GM12878 (cell line): ENCODE results near the gene SRPK3. TPM values are rescaled to one million over a fixed set of nuclear protein-coding genes. Genes with fewer than 3 reads are reported as not detected.

Source experiments
- ATAC-seq: fragments of 200-7000 bp; cut with Tn5 transposase; 3 replicates; pipeline ENCODE4 v1.9.1; 2020; ENCODE audit warnings: mild to moderate bottlenecking, moderate library complexity
- BruUV-seq: library from RNA; stranded (reverse); fragments of 400-500 nt; replicated peaks from 2 replicates; lab custom pipeline; 2021; lab: Mats Ljungman, UMichigan
- CTCF ChIA-PET: fragments of 300-600 bp; sonication (Branson Sonifier 250); formaldehyde crosslinking; extraction: SDS; loops from one replicate; lab custom pipeline; 2021; ENCODE audit warnings: inconsistent platforms; lab: Yijun Ruan, JAX
- POLR2A ChIA-PET: fragments of 350-600 bp; formaldehyde crosslinking; extraction: SDS; loops from one replicate; lab custom pipeline; 2021; ENCODE audit warnings: inconsistent platforms; lab: Charles Lee
- RAD21 ChIA-PET: fragments of 300-600 bp; sonication (Branson Sonifier 250); formaldehyde crosslinking; loops from one replicate; lab custom pipeline; 2023; ENCODE audit warnings: antibody characterized with exemption; ENCODE audit not compliant: unreplicated experiment; lab: Charles Lee
- SMC1A ChIA-PET: fragments of 300-600 bp; sonication (Branson Sonifier 250); formaldehyde crosslinking; loops from one replicate; lab custom pipeline; 2023; ENCODE audit not compliant: unreplicated experiment, uncharacterized antibody; lab: Charles Lee
- DNase-seq: peaks from one replicate; pipeline ENCODE4 v3.0.0-alpha.2; 2011; ENCODE audit warnings: low read depth, low spot score
- FAIRE-seq: peaks from 3 replicates; lab custom pipeline; 2011; peaks lifted over from hg19 to GRCh38; lab: Jason Lieb, UNC
- H2AFZ ChIP-seq: 2 replicates; pipeline ENCODE4 v1.6.0; 2011; ENCODE audit warnings: low read depth, low read length, control low read depth; ENCODE audit not compliant: control insufficient read depth
- H3K27ac ChIP-seq: 2 replicates; pipeline ENCODE4 v1.5.1; 2011; ENCODE audit warnings: control low read depth; ENCODE audit not compliant: control insufficient read depth, insufficient read depth
- H3K27me3 ChIP-seq, 2 experiments: replicated peaks in 1 of 2; 2 replicates each; pipeline versions ENCODE4 v1.6.0 to v1.6.1; 2011; ENCODE audit warnings: low read length in 1 of 2; ENCODE audit not compliant: control insufficient read depth in 2 of 2, insufficient read depth in 2 of 2
- H3K36me3 ChIP-seq, 2 experiments: 2 replicates each; pipeline ENCODE4 v1.5.1; 2011; ENCODE audit warnings: low read length in 1 of 2; ENCODE audit not compliant: control insufficient read depth in 2 of 2, insufficient read depth in 2 of 2
- H3K4me1 ChIP-seq: 2 replicates; pipeline ENCODE4 v1.6.1; 2011; ENCODE audit warnings: mild to moderate bottlenecking, low read length, moderate library complexity, mixed read lengths; ENCODE audit not compliant: control insufficient read depth, insufficient read depth
- H3K4me2 ChIP-seq: 2 replicates; pipeline ENCODE4 v1.6.0; 2011; ENCODE audit warnings: control low read depth; ENCODE audit not compliant: control insufficient read depth, insufficient read depth
- H3K4me3 ChIP-seq: fragments of 200-600 bp; sonication (generic); 2 replicates; pipeline ENCODE4 v1.5.1; 2016
- H3K79me2 ChIP-seq: 2 replicates; pipeline ENCODE4 v1.6.0; 2011; ENCODE audit warnings: low read length; ENCODE audit not compliant: control insufficient read depth, insufficient read depth
- H3K9ac ChIP-seq: 2 replicates; pipeline ENCODE4 v1.8.0; 2011; ENCODE audit warnings: low read length, control low read depth, mixed read lengths; ENCODE audit not compliant: control insufficient read depth, insufficient read depth
- H3K9me3 ChIP-seq: replicated peaks from 3 replicates; pipeline ENCODE4 v1.5.1; 2011; ENCODE audit warnings: mild to moderate bottlenecking, low read length; ENCODE audit not compliant: control insufficient read depth, insufficient read depth
- H4K20me1 ChIP-seq: 2 replicates; pipeline ENCODE4 v1.6.0; 2011; ENCODE audit not compliant: control insufficient read depth, insufficient read depth
- BHLHE40 ChIP-seq, 2 experiments: fragments of 450-650 bp in 1 of 2; IDR thresholded peaks; 2 replicates each; pipeline ENCODE4 v1.6.1; 2011 to 2017; ENCODE audit warnings: low read depth in 2 of 2, borderline replicate concordance in 1 of 2, improper control_type of control experiment in 1 of 2, low read length in 1 of 2, mild to moderate bottlenecking in 1 of 2
- CEBPZ ChIP-seq: fragments of 150-350 bp; IDR thresholded peaks from 2 replicates; pipeline ENCODE4 v1.6.1; 2016; ENCODE audit warnings: low read depth, low read length
- HCFC1 ChIP-seq: fragments of 150-350 bp; IDR thresholded peaks from 2 replicates; pipeline ENCODE4 v1.6.1; 2014; ENCODE audit warnings: low read length
- HDAC2 ChIP-seq: fragments of 200-600 bp; sonication (generic); IDR thresholded peaks from 2 replicates; pipeline ENCODE4 v1.6.1; 2017
- SPI1 ChIP-seq: IDR thresholded peaks from 2 replicates; pipeline ENCODE4 v1.6.1; 2011; ENCODE audit warnings: low read depth, mild to moderate bottlenecking, low read length, moderate library complexity, borderline replicate concordance; ENCODE audit not compliant: insufficient read depth
- WGBS: methylation state at CpG from one replicate; pipeline ENCODE4 v1.1.6; 2016; ENCODE audit warnings: low lambda C conversion rate; ENCODE audit not compliant: insufficient replicate concordance, insufficient coverage; ENCODE audit errors: missing lambda C conversion rate; 5-methylcytosine and 5-hydroxymethylcytosine counted together
- in situ Hi-C: fragments of 300-500 bp; cut with MboI; formaldehyde crosslinking; loops from 9 replicates; pipeline ENCODE4 v1.14.3; 2018; ENCODE audit warnings: mixed read lengths
- intact Hi-C: fragments of 100-400 bp; cut with micrococcal nuclease; formaldehyde crosslinking; loops from one replicate; pipeline ENCODE4 v1.14.2; 2022; ENCODE audit not compliant: unreplicated experiment
- polyA plus RNA-seq, 11 experiments: library from polyadenylated mRNA; depleted of rRNA in 4 of 11; unstranded in 6 of 11; stranded (reverse) in 5 of 11; fragments of >200 nt; fragmentation: Nextera tagmentation in 4 of 11; fragmentation: Illumina TruSeq in 1 of 11; extraction: Ambion mirVana in 4 of 11; extraction: Trizol in 1 of 11; gene quantifications; 1 replicate in 1 of 11; 2 replicates in 10 of 11; pipeline versions ENCODE4 v1.2.1 to v1.2.3, GENCODE V29; 2011 to 2016; ENCODE audit warnings: inconsistent platforms in 2 of 11, missing spikeins in 2 of 11, low read depth in 1 of 11
- total RNA-seq, 4 experiments: library from RNA; depleted of rRNA in 3 of 4; stranded (reverse); fragments of >200 nt in 3 of 4; fragmentation: Illumina TruSeq in 1 of 4; extraction: Trizol in 1 of 4; gene quantifications; 2 replicates each; pipeline versions ENCODE4 v1.2.1 to v1.2.3, GENCODE V29; 2013 to 2021
- TF ChIP-seq, protein P1 (sequence below): IDR thresholded peaks from 2 replicates; pipeline ENCODE4 v1.6.1; 2012; ENCODE audit warnings: low read depth, low read length, improper control_type of control experiment

SRPK3 gene
- total and polyA plus RNA-seq, 10 of the 15 experiments (the other 5 are each of a cell fraction or from before 2014, with no cell fraction given), result 0.05 to 0.19 TPM; not detected in 8

GRCh38 chrX:153784325-153784967, 3.6 kb downstream of the SRPK3 start (continued):
- no peak for TF ChIP-seq CEBPZ
- TF ChIP-seq, all 136 proteins: peak for 0

DNA sequence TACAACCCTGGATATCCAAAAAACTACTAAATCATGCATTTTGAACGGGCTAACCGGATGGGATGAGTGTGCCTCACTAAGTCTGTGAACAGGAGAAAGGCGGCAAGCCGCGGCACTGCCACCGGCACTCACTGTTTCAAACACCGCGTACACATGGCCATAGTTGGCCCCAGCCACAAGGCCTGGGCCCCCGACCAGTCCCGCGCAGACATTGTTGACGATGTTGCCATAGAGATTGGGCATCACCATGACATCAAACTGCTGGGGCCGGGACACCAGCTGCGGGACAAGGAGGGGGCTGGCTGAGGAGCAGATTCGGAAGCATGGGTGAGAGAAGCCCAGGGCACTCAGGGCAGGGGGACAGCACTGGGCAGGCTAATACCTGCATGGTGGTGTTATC, 5.8 kb downstream of the SRPK3 start:
- SMC1A ChIA-PET, result no interaction called here
- no peak for ATAC-seq
- Histone ChIP-seq H3K9me3 (no peaks in the 10 kb centered on the region; the same call in 2 of the 3 replicates), H3K4me3 (no peak overlapping the region), H3K79me2 (peaks cover 4% of the 10 kb centered on the region; the same call in 1 of the 2 replicates), H3K27me3 (no peaks in the 10 kb centered on the region), H3K36me3 (peaks cover 3% of the 10 kb centered on the region in 2 experiments; a peak in 3 of 4 replicates), H4K20me1 (no peaks in the 10 kb centered on the region), H3K4me2 (no peak overlapping the region), H3K9ac (no peak overlapping the region), H2AFZ (no peak overlapping the region), H3K27ac (no peak overlapping the region), H3K4me1 (no peaks in the 10 kb centered on the region)
- WGBS, result 87% methylated on average over 15 of the region's 15 CpGs
- TF ChIP-seq HCFC1 (no peak), HDAC2 (no peak), SPI1 (no peak), BHLHE40 (IDR thresholded peaks at IDR 0.05; ENCODE audit: borderline replicate concordance in 1 of 2, low read depth in 2 of 2, low read length in 1 of 2) (no peak)
- TF ChIP-seq, protein P1, sequence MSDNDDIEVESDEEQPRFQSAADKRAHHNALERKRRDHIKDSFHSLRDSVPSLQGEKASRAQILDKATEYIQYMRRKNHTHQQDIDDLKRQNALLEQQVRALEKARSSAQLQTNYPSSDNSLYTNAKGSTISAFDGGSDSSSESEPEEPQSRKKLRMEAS, result no peak
- intact Hi-C loops, result no loop called here
- CTCF ChIA-PET, result no interaction called here
- BruUV-seq, result no TSS peak
- RAD21 ChIA-PET, result interaction anchor here (1.2 kb wide), 1 partner anchor 126 kb away, joined by 3 read pairs; no protein-coding TSS in a partner anchor
- POLR2A ChIA-PET, result no interaction called here
- in situ Hi-C loops, result loop anchor here (10.0 kb wide), 1 partner anchor 52 kb away; no protein-coding TSS in a partner anchor
- FAIRE-seq, result no peak
- DNase-seq, result no peak
